Fibroblast of upper back skin (primary cell): ENCODE results near the gene MLLT10.
"Not testable (repeated sequence)": the region's sequence is repeated elsewhere in the genome, so short reads cannot be mapped to it uniquely, and the experiment has no call there.

Experiments
- DNase-seq: peaks from one replicate; pipeline ENCODE4 v3.0.0-alpha.2; 2013

The MLLT10 gene

GRCh38 chr10:21588159-21588558, 54.1 kb downstream of the MLLT10 start:
- DNase-seq = not testable (repeated sequence)

GRCh38 chr10:21593986-21594385, 60.0 kb downstream of the MLLT10 start:
- DNase-seq = no peak

- peak; percentile 8 for DNase-seq
Measured at GRCh38 chr10:21599582-21599981, 65.5 kb downstream of the MLLT10 start.

GRCh38 chr10:21600804-21601433, 66.9 kb downstream of the MLLT10 start:
- no peak for DNase-seq

GRCh38 chr10:21602313-21602712, 68.3 kb downstream of the MLLT10 start:
- peak; percentile 3 for DNase-seq

GRCh38 chr10:21603721-21604120, 69.7 kb downstream of the MLLT10 start:
- no peak for DNase-seq

GRCh38 chr10:21604651-21605050, 70.6 kb downstream of the MLLT10 start:
- no peak for DNase-seq

- DNase-seq = no peak
Measured at GRCh38 chr10:21607907-21608306, 73.9 kb downstream of the MLLT10 start.

- no peak for DNase-seq
Measured at GRCh38 chr10:21614000-21614399, 80.0 kb downstream of the MLLT10 start.

- DNase-seq = peak; percentile 3
Measured at GRCh38 chr10:21617267-21617666, 83.2 kb downstream of the MLLT10 start.

- no peak for DNase-seq
Measured at GRCh38 chr10:21623291-21623690, 89.3 kb downstream of the MLLT10 start.

GRCh38 chr10:21624421-21624820, 90.4 kb downstream of the MLLT10 start:
- not testable (repeated sequence) for DNase-seq

GRCh38 chr10:21624951-21625350, 90.9 kb downstream of the MLLT10 start:
- DNase-seq = no peak

GRCh38 chr10:21625623-21626229, 91.7 kb downstream of the MLLT10 start:
- no peak for DNase-seq

GRCh38 chr10:21626457-21627161, 92.6 kb downstream of the MLLT10 start:
- DNase-seq = peak; percentile 49

- no peak for DNase-seq
Measured at GRCh38 chr10:21627331-21627730, 93.3 kb downstream of the MLLT10 start.

GRCh38 chr10:21628023-21628422, 94.0 kb downstream of the MLLT10 start:
- DNase-seq = no peak

GRCh38 chr10:21628645-21629044, 94.6 kb downstream of the MLLT10 start:
- not testable (repeated sequence) for DNase-seq

GRCh38 chr10:21634599-21635365, 100.8 kb downstream of the MLLT10 start:
- DNase-seq = no peak

- DNase-seq = no peak
Measured at GRCh38 chr10:21637795-21638194, 103.8 kb downstream of the MLLT10 start.

- DNase-seq = peak; percentile 10
Measured at GRCh38 chr10:21638681-21639080, 104.6 kb downstream of the MLLT10 start.

GRCh38 chr10:21648040-21648439, 114.0 kb downstream of the MLLT10 start:
- DNase-seq = no peak

GRCh38 chr10:21649454-21649872, 115.4 kb downstream of the MLLT10 start:
- DNase-seq = peak; percentile 22
